Left ventricle myocardium inferior (tissue), 1 donor: ENCODE measurements around the gene TFAM. TPM values are rescaled to one million over a fixed set of nuclear protein-coding genes. Genes with fewer than 3 reads are reported as not detected.

Source experiments
- DNase-seq: peaks from one replicate; pipeline ENCODE4 v3.0.0-alpha.2; 2020
- H3K27ac ChIP-seq: fragments of 200-600 bp; replicated peaks from 2 replicates; pipeline ENCODE4 v1.8.0; 2021
- H3K27me3 ChIP-seq: fragments of 200-600 bp; 2 replicates; pipeline ENCODE4 v1.8.0; 2021; ENCODE audit warnings: low read depth
- H3K36me3 ChIP-seq: fragments of 200-600 bp; 2 replicates; pipeline ENCODE4 v1.8.0; 2021
- H3K4me1 ChIP-seq: fragments of 200-600 bp; 2 replicates; pipeline ENCODE4 v1.8.0; 2021
- H3K4me3 ChIP-seq: fragments of 200-600 bp; 2 replicates; pipeline ENCODE4 v1.8.0; 2021; ENCODE audit warnings: mild to moderate bottlenecking, moderate library complexity
- H3K9me3 ChIP-seq: fragments of 200-600 bp; replicated peaks from 2 replicates; pipeline ENCODE4 v1.8.0; 2021
- intact Hi-C: fragments of 100-400 bp; cut with micrococcal nuclease; formaldehyde crosslinking; loops from one replicate; pipeline ENCODE4 v1.11.0; 2022
- total RNA-seq: library from RNA; stranded (reverse); fragmentation: NEBNext Ultra II Directional; extraction: Animal tissue kit (Norgen Biotek cat#: 25700); gene quantifications from one replicate; pipeline ENCODE4 v1.2.1, GENCODE V29; 2021
- TF ChIP-seq, protein P1 (sequence below): fragments of 200-600 bp; IDR thresholded peaks from 2 replicates; pipeline ENCODE4 v1.8.0; 2021; ENCODE audit warnings: antibody characterized with exemption, mild to moderate bottlenecking, borderline replicate concordance
- donor health status: DM: no; HTN: yes; CAD: no; lungs with severe emphysema.

Gene TFAM
- total RNA-seq, 1 donor from 2014 or later, result 29.8 TPM

DNA sequence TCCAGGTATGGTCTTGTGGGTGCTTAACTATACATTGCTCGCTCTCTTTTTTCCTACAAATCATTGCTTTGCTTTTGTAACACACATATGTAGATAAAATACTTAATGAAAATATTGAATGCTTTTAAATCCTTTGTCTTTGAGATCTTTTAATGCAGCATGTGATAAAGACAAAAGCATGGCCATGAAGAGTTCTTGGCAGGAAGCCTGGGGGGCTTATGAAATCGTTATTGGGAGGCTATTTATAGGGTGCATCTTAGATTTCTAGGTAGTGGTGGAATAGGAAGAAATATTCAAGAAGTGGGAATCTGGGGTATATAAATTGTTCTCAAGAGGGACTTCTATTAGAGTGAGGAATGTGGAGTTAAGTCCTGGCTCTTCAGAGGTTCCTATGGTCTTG lies 28.5 kb upstream of the TFAM start:
- Histone ChIP-seq H3K27ac (peak overlapping the region; percentile 55), H3K27me3 (no peaks in the 10 kb centered on the region), H3K4me3 (peak overlapping the region; percentile 12), H3K9me3 (no peaks in the 10 kb centered on the region), H3K4me1 (peaks cover 89% of the 10 kb centered on the region), H3K36me3 (peaks cover 7% of the 10 kb centered on the region)
- DNase-seq, result no peak
- intact Hi-C loops, result no loop called here
- TF ChIP-seq, protein P1, sequence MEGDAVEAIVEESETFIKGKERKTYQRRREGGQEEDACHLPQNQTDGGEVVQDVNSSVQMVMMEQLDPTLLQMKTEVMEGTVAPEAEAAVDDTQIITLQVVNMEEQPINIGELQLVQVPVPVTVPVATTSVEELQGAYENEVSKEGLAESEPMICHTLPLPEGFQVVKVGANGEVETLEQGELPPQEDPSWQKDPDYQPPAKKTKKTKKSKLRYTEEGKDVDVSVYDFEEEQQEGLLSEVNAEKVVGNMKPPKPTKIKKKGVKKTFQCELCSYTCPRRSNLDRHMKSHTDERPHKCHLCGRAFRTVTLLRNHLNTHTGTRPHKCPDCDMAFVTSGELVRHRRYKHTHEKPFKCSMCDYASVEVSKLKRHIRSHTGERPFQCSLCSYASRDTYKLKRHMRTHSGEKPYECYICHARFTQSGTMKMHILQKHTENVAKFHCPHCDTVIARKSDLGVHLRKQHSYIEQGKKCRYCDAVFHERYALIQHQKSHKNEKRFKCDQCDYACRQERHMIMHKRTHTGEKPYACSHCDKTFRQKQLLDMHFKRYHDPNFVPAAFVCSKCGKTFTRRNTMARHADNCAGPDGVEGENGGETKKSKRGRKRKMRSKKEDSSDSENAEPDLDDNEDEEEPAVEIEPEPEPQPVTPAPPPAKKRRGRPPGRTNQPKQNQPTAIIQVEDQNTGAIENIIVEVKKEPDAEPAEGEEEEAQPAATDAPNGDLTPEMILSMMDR, result no peak

DNA sequence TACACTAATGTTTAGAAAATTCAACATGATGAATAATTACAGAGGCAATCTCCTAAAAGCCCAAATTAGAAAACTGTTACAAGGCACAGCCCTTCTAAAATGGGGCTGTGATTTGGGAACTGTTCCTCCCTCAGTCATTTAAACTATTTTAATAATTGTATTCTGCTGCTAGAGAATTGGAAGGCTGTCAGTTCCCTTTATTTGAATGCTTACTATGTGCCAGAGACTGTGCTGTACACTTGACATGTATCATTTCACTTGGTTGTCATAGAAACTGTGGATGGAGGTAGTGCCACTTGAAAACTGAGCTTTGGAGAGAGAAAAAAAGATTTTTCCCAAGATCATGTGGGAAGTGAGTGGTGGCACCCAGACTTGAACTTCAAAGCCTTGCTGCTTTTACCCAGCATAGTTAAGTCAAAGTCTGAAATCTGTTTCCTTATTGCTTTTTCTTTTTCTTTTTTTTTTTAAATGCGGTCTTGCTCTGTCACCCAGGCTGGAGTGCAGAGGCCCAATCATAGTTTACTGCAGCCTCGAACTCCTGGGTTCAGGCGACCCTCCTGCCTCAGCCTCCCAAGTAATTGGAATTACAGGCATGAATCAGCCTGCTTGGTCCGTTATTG lies 26.8 kb upstream of the TFAM start:
- H3K4me3 ChIP-seq, result peak overlapping the region; percentile 12
- peak overlapping the region; percentile 55 for H3K27ac ChIP-seq
- intact Hi-C loops, result no loop called here
- H3K9me3 ChIP-seq, result no peaks in the 10 kb centered on the region
- H3K4me1 ChIP-seq, result peaks cover 73% of the 10 kb centered on the region
- H3K36me3 ChIP-seq, result peaks cover 21% of the 10 kb centered on the region
- TF ChIP-seq, protein P1, result no peak
- no peak for DNase-seq
- H3K27me3 ChIP-seq, result no peaks in the 10 kb centered on the region

DNA sequence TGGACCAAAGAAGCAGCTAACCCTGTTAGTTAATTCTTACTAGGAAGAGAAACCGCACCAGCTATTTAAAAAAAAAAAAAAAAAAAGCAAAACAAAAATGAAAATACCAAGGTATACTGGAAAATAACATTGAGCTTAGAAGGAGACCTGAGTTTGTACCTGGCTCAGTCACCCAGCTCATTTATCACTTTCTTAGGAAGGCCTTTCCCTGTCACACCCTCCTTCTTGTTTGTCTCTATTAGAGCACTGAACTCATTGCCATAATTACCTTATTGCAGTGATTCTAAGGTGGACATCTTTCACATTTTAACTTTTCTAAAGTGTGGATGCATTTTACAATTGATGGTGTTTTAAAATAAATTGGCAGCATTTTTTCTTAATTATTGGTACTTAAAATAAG lies 26.3 kb upstream of the TFAM start:
- intact Hi-C loops, result no loop called here
- H3K36me3 ChIP-seq, result peaks cover 26% of the 10 kb centered on the region
- no peak for DNase-seq
- peaks cover 67% of the 10 kb centered on the region for H3K4me1 ChIP-seq
- H3K9me3 ChIP-seq, result no peaks in the 10 kb centered on the region
- H3K4me3 ChIP-seq, result no peak overlapping the region
- peak overlapping the region; percentile 55 for H3K27ac ChIP-seq
- TF ChIP-seq, protein P1, result no peak
- no peaks in the 10 kb centered on the region for H3K27me3 ChIP-seq

DNA sequence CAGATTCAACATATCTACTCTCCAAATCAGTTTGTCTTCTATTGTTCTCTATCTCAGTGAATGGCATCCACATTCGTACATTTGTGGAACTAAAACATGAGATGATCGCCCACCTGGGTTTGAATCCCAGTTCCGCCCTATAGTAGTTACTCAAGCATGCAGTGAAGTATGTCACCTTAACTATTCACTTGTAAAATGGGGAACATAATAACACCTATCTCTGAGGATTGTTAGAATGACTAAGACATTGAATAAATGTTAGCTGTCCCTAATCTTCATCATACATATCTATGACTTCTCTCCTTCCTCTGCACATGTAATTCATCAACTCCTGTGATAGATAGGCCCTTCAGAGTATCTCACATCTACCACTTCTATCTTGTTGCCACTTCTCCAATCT lies 25.7 kb upstream of the TFAM start:
- Histone ChIP-seq H3K27ac (no peak overlapping the region), H3K27me3 (no peaks in the 10 kb centered on the region), H3K9me3 (no peaks in the 10 kb centered on the region), H3K4me1 (peaks cover 61% of the 10 kb centered on the region), H3K4me3 (no peak overlapping the region), H3K36me3 (peaks cover 32% of the 10 kb centered on the region)
- DNase-seq, result no peak
- intact Hi-C loops, result no loop called here
- TF ChIP-seq, protein P1, result no peak

DNA sequence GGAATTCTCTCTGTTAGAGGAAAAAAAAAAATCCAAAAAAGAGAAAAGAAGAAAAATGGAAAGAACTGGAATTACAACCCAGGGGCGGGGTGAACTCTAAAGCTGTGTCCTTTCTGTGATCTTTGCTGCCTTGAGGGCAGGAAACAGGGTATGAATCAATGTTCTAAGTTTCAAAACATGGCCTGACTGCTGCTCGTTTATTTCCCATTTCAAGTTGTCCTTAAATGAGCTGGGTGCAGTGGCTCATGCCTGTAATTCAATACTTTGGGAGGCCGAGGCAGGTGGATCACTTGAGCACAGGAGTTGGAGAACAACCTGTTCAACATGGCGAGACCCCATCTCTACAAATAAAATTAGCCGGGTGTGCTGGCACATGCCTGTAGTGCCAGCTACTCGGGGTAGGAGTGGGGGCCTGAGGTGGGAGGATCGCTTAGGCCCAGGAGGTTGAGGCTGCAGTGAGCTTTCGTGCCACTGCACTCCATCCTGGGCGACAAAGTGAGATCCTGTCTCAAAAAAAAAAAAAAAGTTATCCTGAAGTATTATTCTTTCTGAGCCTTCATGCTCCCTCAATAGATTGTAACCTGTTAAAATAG lies 24.7 kb upstream of the TFAM start:
- Histone ChIP-seq H3K27ac (no peak overlapping the region), H3K27me3 (no peaks in the 10 kb centered on the region), H3K9me3 (no peaks in the 10 kb centered on the region), H3K4me3 (no peak overlapping the region), H3K4me1 (peaks cover 52% of the 10 kb centered on the region), H3K36me3 (peaks cover 42% of the 10 kb centered on the region)
- TF ChIP-seq, protein P1, result no peak
- intact Hi-C loops, result no loop called here
- no peak for DNase-seq
